Measurements from ENCODE around the gene EPB41L1. TPM values are rescaled to one million over a fixed set of nuclear protein-coding genes. Genes with fewer than 3 reads are reported as not detected.
"Not testable (repeated sequence)": the region's sequence is repeated elsewhere in the genome, so short reads cannot be mapped to it uniquely, and the experiment has no call there.

Gene EPB41L1
- total RNA-seq, 1 donor from 2014 or later: 30.6 TPM

DNA sequence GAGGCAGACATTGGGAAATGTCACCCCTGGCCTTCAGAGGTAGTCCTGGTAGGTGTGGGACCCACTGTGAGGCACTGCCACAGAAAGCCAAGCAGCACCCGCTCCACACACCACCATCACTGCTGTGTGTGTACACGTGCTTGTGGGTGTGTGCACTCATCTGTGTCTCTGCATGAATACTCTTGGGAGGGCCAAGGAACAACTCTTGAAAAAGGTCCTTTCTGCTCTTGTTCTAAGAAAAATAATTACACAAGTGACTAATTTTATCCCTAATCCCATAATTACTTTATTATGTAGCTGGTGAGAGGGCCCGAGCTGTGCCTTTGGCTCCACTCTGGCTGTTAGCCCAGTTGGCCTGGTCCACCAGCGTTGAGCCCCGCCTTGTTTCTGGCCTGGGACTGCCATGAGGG is 21.7 kb upstream of the EPB41L1 start:
- Mint-ChIP-seq H3K27me3 (ENCODE audit: low read depth) (no peaks in the 10 kb centered on the region), H3K4me3 (no peak overlapping the region), H3K9me3 (no peaks in the 10 kb centered on the region), H3K4me1 (peaks cover 5% of the 10 kb centered on the region), H3K27ac (ENCODE audit: unreplicated experiment) (no peak overlapping the region), H3K36me3 (ENCODE audit: low read depth) (no peaks in the 10 kb centered on the region)
- TF ChIP-seq, protein P1, sequence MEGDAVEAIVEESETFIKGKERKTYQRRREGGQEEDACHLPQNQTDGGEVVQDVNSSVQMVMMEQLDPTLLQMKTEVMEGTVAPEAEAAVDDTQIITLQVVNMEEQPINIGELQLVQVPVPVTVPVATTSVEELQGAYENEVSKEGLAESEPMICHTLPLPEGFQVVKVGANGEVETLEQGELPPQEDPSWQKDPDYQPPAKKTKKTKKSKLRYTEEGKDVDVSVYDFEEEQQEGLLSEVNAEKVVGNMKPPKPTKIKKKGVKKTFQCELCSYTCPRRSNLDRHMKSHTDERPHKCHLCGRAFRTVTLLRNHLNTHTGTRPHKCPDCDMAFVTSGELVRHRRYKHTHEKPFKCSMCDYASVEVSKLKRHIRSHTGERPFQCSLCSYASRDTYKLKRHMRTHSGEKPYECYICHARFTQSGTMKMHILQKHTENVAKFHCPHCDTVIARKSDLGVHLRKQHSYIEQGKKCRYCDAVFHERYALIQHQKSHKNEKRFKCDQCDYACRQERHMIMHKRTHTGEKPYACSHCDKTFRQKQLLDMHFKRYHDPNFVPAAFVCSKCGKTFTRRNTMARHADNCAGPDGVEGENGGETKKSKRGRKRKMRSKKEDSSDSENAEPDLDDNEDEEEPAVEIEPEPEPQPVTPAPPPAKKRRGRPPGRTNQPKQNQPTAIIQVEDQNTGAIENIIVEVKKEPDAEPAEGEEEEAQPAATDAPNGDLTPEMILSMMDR (conservative IDR thresholded peaks at IDR 0.05): no peak
- DNase-seq (ENCODE audit: low read depth, low spot score): no peak

DNA sequence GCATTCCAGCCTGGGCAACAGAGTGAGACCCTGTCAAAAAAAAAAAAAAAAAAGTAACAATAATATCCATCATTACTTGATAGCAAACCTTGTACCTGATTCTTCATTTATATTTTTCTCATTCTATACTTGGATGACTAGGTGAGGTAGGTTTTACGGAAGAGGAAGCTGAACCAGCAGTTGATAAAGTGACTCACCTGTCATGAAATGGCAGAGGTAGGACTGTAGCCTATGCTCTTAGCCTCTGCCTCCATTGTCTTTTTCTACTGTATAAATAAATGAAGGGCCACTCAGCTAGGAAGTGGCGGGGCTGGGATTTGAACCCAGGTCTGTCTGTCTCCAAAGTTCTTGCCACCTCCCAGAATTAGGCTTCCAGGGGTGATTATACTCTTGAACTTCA is 20.7 kb upstream of the EPB41L1 start:
- no peak overlapping the region for H3K27ac Mint-ChIP-seq (ENCODE audit: unreplicated experiment)
- H3K36me3 Mint-ChIP-seq (ENCODE audit: low read depth): no peaks in the 10 kb centered on the region
- H3K9me3 Mint-ChIP-seq: no peaks in the 10 kb centered on the region
- H3K4me3 Mint-ChIP-seq: no peak overlapping the region
- no peak for DNase-seq (ENCODE audit: low read depth, low spot score)
- H3K4me1 Mint-ChIP-seq: peaks cover 9% of the 10 kb centered on the region
- no peaks in the 10 kb centered on the region for H3K27me3 Mint-ChIP-seq (ENCODE audit: low read depth)
- TF ChIP-seq, protein P1 (conservative IDR thresholded peaks at IDR 0.05): no peak

- H3K36me3 Mint-ChIP-seq (ENCODE audit: low read depth): no peaks in the 10 kb centered on the region
- H3K27ac Mint-ChIP-seq (ENCODE audit: unreplicated experiment): no peak overlapping the region
- DNase-seq (ENCODE audit: low read depth, low spot score): no peak
- no peaks in the 10 kb centered on the region for H3K27me3 Mint-ChIP-seq (ENCODE audit: low read depth)
- H3K9me3 Mint-ChIP-seq: no peaks in the 10 kb centered on the region
- H3K4me1 Mint-ChIP-seq: peaks cover 12% of the 10 kb centered on the region
- TF ChIP-seq, protein P1 (conservative IDR thresholded peaks at IDR 0.05): no peak
- H3K4me3 Mint-ChIP-seq: no peak overlapping the region
Observed at GRCh38 chr20:36135159-36135558, 19.4 kb upstream of the EPB41L1 start.

DNA sequence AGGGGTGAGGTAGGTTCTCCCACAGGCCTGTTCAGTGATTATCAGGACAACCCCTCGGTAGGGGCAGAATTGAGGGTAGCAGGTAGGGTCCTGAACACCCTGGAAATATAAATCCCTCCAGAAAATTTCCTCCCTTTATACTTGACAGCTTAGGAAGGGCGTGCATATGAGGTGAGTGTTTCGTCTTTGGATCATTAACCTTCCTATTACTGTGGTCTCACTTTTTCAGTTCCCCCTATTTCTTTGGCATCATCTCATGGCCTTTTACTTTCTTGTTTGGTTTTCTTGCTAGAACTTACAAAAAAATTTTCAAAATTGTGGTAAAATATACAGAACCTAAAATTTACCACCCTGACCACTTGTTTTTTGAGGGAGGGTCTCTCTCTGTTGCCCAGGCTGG is 18.7 kb upstream of the EPB41L1 start:
- H3K4me3 Mint-ChIP-seq: no peak overlapping the region
- TF ChIP-seq, protein P1 (conservative IDR thresholded peaks at IDR 0.05): no peak
- no peak for DNase-seq (ENCODE audit: low read depth, low spot score)
- H3K27me3 Mint-ChIP-seq (ENCODE audit: low read depth): no peaks in the 10 kb centered on the region
- H3K9me3 Mint-ChIP-seq: no peaks in the 10 kb centered on the region
- H3K27ac Mint-ChIP-seq (ENCODE audit: unreplicated experiment): no peak overlapping the region
- no peaks in the 10 kb centered on the region for H3K36me3 Mint-ChIP-seq (ENCODE audit: low read depth)
- H3K4me1 Mint-ChIP-seq: peaks cover 8% of the 10 kb centered on the region

- not testable (repeated sequence) for H3K9me3 Mint-ChIP-seq; H3K27ac Mint-ChIP-seq (ENCODE audit: unreplicated experiment); H3K4me3 Mint-ChIP-seq; H3K27me3 Mint-ChIP-seq (ENCODE audit: low read depth); H3K4me1 Mint-ChIP-seq; H3K36me3 Mint-ChIP-seq (ENCODE audit: low read depth); DNase-seq (ENCODE audit: low read depth, low spot score)
Observed at GRCh38 chr20:36137313-36137712, 17.2 kb upstream of the EPB41L1 start.

- Mint-ChIP-seq H3K4me3 (no peak overlapping the region), H3K4me1 (peaks cover 11% of the 10 kb centered on the region), H3K36me3 (ENCODE audit: low read depth) (no peaks in the 10 kb centered on the region), H3K27me3 (ENCODE audit: low read depth) (no peaks in the 10 kb centered on the region), H3K27ac (ENCODE audit: unreplicated experiment) (no peak overlapping the region), H3K9me3 (no peaks in the 10 kb centered on the region)
- TF ChIP-seq, protein P1 (conservative IDR thresholded peaks at IDR 0.05): no peak
- no peak for DNase-seq (ENCODE audit: low read depth, low spot score)
Observed at GRCh38 chr20:36141310-36141709, 13.2 kb upstream of the EPB41L1 start.
